OCI-LY1 (cell line): ENCODE results near the gene PRPF18.

Source experiments
- H2AFZ ChIP-seq: fragments of 200-600 bp; sonication (generic), shearing (Covaris generic); 2 replicates; pipeline ENCODE4 v1.6.0; 2014; ENCODE audit warnings: antibody characterized with exemption, mild to moderate bottlenecking, low read length
- H3F3A ChIP-seq: fragments of 200-600 bp; sonication (generic), shearing (Covaris generic); 2 replicates; pipeline ENCODE4 v1.6.0; 2014; ENCODE audit warnings: mild to moderate bottlenecking, antibody characterized with exemption, low read length, moderate library complexity; ENCODE audit not compliant: insufficient read depth
- H3K27ac ChIP-seq: fragments of 200-600 bp; sonication (generic); 2 replicates; pipeline ENCODE4 v1.5.1; 2014; ENCODE audit warnings: low read length, mixed run types, mild to moderate bottlenecking, low read depth; ENCODE audit not compliant: poor library complexity, severe bottlenecking
- H3K27me3 ChIP-seq: fragments of 200-600 bp; sonication (generic); 2 replicates; pipeline ENCODE4 v1.6.0; 2014; ENCODE audit warnings: antibody characterized with exemption, mild to moderate bottlenecking, low read length, moderate library complexity; ENCODE audit not compliant: insufficient read depth
- H3K36me3 ChIP-seq: fragments of 200-600 bp; sonication (generic); 2 replicates; pipeline ENCODE4 v1.6.1; 2014; ENCODE audit warnings: mild to moderate bottlenecking, antibody characterized with exemption, low read length, moderate library complexity, mixed read lengths; ENCODE audit not compliant: insufficient read depth
- H3K4me1 ChIP-seq: fragments of 200-600 bp; sonication (generic); 2 replicates; pipeline ENCODE4 v1.5.1; 2014; ENCODE audit warnings: mild to moderate bottlenecking, low read length, moderate library complexity; ENCODE audit not compliant: insufficient read depth, severe bottlenecking
- H3K4me2 ChIP-seq: fragments of 200-600 bp; sonication (generic), shearing (Covaris generic); 2 replicates; pipeline ENCODE4 v1.6.1; 2014; ENCODE audit warnings: low read length
- H3K4me3 ChIP-seq: fragments of 200-600 bp; sonication (generic); 2 replicates; pipeline ENCODE4 v1.5.1; 2014; ENCODE audit warnings: low read length, low read depth, mild to moderate bottlenecking, mixed read lengths; ENCODE audit not compliant: poor library complexity, severe bottlenecking
- H3K79me2 ChIP-seq: fragments of 200-600 bp; shearing (Covaris generic); 2 replicates; pipeline ENCODE4 v1.6.1; 2016; ENCODE audit warnings: mixed run types, low read length, mixed read lengths; ENCODE audit not compliant: insufficient read depth
- H3K9ac ChIP-seq: fragments of 200-600 bp; sonication (generic), shearing (Covaris generic); 2 replicates; pipeline ENCODE4 v1.6.1; 2014; ENCODE audit warnings: mild to moderate bottlenecking, low read length, mixed read lengths
- H3K9me2 ChIP-seq: fragments of 200-600 bp; sonication (generic), shearing (Covaris generic); 2 replicates; pipeline ENCODE4 v1.6.1; 2014; ENCODE audit warnings: low read depth, mild to moderate bottlenecking, low read length, mixed read lengths
- H3K9me3 ChIP-seq: fragments of 200-600 bp; shearing (Covaris generic); 2 replicates; pipeline ENCODE4 v1.6.1; 2014; ENCODE audit warnings: low read length, mixed read lengths
- H4K20me1 ChIP-seq: fragments of 200-600 bp; sonication (generic), shearing (Covaris generic); 2 replicates; pipeline ENCODE4 v1.6.0; 2016; ENCODE audit warnings: mild to moderate bottlenecking, low read length; ENCODE audit not compliant: insufficient read depth
- EZH2 ChIP-seq: fragments of 200-600 bp; sonication (generic), shearing (Covaris generic); IDR thresholded peaks from 2 replicates; pipeline ENCODE4 v1.8.0; 2017; ENCODE audit warnings: borderline replicate concordance, mixed run types, mild to moderate bottlenecking, antibody characterized with exemption, low read length, moderate library complexity, mixed read lengths
- TF ChIP-seq, protein P1 (sequence below): fragments of 200-600 bp; sonication (generic), shearing (Covaris generic); IDR thresholded peaks from 2 replicates; pipeline ENCODE4 v1.5.1; 2017; ENCODE audit warnings: mild to moderate bottlenecking, antibody characterized with exemption, low read length, moderate library complexity, mixed read lengths

PRPF18 gene

DNA sequence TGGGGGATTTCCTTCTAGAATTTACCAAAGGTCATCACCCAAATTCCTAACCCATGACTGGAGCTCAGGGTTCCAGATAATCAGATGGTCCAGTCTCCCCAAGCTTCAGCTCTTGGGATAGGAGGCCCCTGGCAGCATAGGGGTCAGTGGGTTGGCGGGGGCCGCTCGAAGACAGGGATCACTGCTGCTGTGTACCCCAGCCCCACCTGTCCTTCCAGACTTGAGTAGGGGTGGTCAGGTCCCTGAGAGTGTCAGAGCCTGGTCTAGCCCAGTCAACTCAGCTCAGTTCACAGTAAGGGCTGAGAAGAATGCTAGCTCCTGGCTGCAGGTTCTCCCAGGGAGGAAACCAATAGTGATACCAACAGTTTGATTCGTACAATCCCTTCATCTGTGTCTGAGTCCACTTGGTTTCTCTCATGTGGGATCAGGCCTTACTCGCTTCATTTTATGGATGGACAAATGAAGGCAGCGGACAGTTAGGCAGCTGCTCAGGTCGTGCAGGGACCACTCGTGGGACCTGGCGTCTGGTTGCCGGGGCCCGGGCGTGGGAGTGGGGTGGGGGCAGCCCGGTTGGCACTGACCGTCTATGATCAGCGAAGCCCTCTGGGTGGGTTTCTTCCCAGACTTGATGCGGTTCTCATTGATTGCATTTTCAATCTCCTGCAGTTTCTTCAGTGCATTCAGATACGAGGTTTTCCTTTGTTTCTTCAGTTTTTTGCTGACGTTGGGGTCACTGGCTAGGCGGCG is 78.9 kb downstream of the PRPF18 start:
- no peak overlapping the region for H3K9ac ChIP-seq
- no peaks in the 10 kb centered on the region for H3K36me3 ChIP-seq
- no peaks in the 10 kb centered on the region for H3F3A ChIP-seq
- H4K20me1 ChIP-seq: no peaks in the 10 kb centered on the region
- no peak overlapping the region for H3K4me3 ChIP-seq
- TF ChIP-seq EZH2: no peak
- TF ChIP-seq, protein P1, sequence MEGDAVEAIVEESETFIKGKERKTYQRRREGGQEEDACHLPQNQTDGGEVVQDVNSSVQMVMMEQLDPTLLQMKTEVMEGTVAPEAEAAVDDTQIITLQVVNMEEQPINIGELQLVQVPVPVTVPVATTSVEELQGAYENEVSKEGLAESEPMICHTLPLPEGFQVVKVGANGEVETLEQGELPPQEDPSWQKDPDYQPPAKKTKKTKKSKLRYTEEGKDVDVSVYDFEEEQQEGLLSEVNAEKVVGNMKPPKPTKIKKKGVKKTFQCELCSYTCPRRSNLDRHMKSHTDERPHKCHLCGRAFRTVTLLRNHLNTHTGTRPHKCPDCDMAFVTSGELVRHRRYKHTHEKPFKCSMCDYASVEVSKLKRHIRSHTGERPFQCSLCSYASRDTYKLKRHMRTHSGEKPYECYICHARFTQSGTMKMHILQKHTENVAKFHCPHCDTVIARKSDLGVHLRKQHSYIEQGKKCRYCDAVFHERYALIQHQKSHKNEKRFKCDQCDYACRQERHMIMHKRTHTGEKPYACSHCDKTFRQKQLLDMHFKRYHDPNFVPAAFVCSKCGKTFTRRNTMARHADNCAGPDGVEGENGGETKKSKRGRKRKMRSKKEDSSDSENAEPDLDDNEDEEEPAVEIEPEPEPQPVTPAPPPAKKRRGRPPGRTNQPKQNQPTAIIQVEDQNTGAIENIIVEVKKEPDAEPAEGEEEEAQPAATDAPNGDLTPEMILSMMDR: no peak
- no peaks in the 10 kb centered on the region for H3K4me1 ChIP-seq
- H3K79me2 ChIP-seq: no peaks in the 10 kb centered on the region
- H3K9me2 ChIP-seq: no peaks in the 10 kb centered on the region
- no peak overlapping the region for H3K27ac ChIP-seq
- H3K4me2 ChIP-seq: no peak overlapping the region
- H3K9me3 ChIP-seq: no peaks in the 10 kb centered on the region
- no peaks in the 10 kb centered on the region for H3K27me3 ChIP-seq
- no peak overlapping the region for H2AFZ ChIP-seq

DNA sequence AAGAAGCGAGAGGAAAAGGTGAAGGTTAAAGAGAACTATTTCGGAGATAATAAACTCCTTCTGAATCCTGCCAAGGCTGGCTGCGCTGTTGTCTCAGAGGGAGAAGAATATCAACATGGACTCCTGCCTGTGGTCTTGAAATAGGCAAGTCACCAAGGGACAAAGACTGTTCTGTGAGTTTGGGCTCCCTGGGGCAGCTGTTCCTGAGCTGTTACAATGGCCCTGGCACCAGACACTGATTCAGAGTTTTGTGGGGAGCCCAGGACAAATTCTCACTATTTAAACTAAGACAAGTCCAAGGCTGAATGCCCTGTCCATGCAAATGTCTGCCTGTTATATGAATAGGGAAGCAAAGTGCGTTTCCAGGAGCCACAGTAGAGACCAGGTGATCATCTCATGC is 81.4 kb downstream of the PRPF18 start:
- Histone ChIP-seq H4K20me1 (no peaks in the 10 kb centered on the region), H3K9ac (no peak overlapping the region), H3K36me3 (no peaks in the 10 kb centered on the region), H3K27me3 (0 out of 2 replicates have a peak, but pooled peaks cover 4% of the 10 kb centered on the region), H3K27ac (no peak overlapping the region), H3K4me1 (no peaks in the 10 kb centered on the region), H3K9me3 (no peaks in the 10 kb centered on the region), H2AFZ (no peak overlapping the region), H3F3A (no peaks in the 10 kb centered on the region), H3K9me2 (no peaks in the 10 kb centered on the region), H3K4me3 (no peak overlapping the region), H3K79me2 (no peaks in the 10 kb centered on the region), H3K4me2 (no peak overlapping the region)
- no peak for TF ChIP-seq EZH2
- TF ChIP-seq, protein P1: no peak

DNA sequence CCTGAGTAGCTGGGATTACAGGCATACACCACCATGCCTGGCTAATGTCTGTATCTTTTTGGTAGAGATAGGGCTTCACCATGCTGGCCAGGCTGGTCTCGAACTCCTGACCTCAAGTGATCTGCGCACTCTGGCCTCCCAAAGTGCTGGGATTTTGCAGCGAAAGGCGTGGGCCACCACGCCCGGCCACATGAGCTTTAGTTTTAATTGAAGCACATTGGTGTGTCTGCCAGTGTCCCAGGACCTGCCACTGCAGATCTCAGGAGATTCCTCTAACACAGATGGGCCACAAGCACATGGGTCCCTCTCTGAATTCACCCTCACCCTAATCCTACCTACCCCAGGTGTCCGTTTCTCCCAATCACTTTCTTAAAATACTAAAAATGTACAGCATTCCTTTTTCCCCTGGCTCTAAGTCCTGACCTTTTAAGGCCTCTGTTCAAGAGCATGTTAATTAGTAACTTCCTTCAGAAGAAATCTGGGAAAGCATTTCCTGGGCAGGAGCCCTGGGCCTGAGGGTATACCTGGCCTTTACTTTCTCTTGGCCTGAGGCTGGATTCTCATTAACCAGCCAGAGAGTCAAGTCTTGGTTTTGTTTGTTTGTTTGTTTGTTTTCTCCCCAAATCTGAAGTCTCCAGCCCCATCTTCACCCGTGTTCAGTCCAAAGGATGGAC is 82.6 kb downstream of the PRPF18 start:
- Histone ChIP-seq H3K9ac (no peak overlapping the region), H3K27ac (no peak overlapping the region), H3K9me3 (no peaks in the 10 kb centered on the region), H3K36me3 (no peaks in the 10 kb centered on the region), H4K20me1 (no peaks in the 10 kb centered on the region), H3K27me3 (0 out of 2 replicates have a peak, but pooled peaks cover 4% of the 10 kb centered on the region), H2AFZ (no peak overlapping the region), H3K4me1 (no peaks in the 10 kb centered on the region), H3F3A (no peaks in the 10 kb centered on the region), H3K79me2 (no peaks in the 10 kb centered on the region), H3K4me3 (no peak overlapping the region), H3K4me2 (no peak overlapping the region), H3K9me2 (no peaks in the 10 kb centered on the region)
- TF ChIP-seq, protein P1: no peak
- TF ChIP-seq EZH2: no peak
